Measurements from ENCODE around the gene SLC5A12.

Gene SLC5A12, protein sequence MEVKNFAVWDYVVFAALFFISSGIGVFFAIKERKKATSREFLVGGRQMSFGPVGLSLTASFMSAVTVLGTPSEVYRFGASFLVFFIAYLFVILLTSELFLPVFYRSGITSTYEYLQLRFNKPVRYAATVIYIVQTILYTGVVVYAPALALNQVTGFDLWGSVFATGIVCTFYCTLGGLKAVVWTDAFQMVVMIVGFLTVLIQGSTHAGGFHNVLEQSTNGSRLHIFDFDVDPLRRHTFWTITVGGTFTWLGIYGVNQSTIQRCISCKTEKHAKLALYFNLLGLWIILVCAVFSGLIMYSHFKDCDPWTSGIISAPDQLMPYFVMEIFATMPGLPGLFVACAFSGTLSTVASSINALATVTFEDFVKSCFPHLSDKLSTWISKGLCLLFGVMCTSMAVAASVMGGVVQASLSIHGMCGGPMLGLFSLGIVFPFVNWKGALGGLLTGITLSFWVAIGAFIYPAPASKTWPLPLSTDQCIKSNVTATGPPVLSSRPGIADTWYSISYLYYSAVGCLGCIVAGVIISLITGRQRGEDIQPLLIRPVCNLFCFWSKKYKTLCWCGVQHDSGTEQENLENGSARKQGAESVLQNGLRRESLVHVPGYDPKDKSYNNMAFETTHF

DNA sequence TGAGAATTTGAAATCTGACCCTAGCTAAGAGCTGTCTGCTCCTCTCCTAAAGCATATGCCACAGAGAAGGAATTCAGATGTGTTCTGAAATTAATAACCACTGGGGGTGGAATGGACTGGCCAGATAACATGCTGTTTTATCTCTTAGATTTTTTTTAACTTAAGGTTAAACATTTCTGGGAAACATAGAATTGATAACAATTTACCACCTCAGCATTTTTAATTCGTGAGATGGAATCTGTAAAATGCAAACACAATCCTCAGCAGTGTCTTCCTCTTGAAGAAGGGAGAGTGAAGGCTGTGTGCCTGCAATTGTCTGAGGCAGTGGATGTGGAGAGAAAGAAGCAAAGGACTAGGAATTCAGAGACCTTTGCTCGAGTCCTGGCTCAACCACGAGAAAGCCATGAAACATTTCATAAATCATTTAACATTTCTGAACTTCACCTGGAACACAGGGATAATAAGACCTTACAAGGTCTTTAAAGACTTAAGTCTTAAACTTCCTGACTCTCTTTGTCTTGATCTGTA, at the start of gene SLC5A12:
Gene SLC5A12, minus strand, starts transcription at position 113 of the 528 bp plus-strand sequence. CDS start 346 bp downstream, outside the sequence.
- DNase-seq (ENCODE audit: low read depth) = no peak

DNA sequence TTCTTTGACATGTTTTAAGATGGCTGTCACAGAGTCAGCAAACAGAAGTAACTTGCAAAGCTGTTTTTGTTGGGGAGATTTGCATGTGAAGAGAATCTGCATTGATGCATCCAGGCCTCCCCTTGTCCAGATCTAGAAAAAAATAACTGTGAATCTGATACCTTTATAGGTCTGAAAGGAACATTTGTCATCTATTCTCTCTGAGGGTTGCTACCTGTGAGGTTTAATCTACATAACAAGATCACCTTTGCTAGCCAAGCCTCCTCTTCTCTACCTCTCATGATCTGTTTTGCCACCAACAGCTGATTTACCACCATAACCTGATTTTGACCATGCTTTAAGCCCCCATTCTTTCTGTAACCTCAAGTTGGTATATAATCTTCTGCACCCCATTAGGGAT, 47.2 kb upstream of the SLC5A12 start:
- no peak for DNase-seq (ENCODE audit: low read depth)

DNA sequence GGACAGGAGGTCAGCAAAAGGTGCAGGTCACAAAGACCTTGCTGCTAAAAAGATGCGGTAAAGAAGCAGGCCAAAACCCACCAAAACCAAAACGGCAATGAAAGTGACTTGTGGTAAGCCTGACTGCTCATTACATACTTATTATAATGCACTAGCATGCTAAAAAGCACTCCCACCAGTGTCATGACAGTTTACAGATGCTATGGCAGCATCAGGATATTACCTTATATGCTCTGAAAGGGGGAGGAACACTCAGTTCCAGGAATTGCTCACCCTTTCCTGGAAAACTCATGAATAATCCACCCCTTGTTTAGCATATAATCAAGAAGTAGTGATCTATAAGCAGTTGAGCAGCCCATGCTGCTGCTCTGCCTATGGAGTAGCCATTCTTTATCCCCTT, 45.2 kb upstream of the SLC5A12 start:
- DNase-seq (ENCODE audit: low read depth) = no peak

DNA sequence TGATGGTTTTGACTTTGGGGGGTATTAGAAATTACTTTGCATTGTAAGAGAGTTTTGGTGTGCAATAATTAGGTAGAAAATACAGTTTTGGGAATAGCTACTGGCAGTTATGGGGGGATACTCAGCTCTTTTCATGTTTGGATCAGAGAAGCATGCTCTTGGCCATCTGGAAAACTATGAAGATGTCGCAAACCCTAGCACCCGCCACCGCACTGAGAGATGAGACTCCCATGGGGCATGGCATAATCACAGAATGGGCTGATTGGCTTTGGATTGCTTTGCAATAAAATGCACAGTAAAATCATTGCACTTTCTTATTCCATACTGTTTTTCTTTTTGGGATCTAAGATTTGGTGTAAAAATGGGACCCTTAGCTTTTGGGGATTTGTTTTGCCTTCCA, 43.5 kb upstream of the SLC5A12 start:
- DNase-seq (ENCODE audit: low read depth) = no peak

DNA sequence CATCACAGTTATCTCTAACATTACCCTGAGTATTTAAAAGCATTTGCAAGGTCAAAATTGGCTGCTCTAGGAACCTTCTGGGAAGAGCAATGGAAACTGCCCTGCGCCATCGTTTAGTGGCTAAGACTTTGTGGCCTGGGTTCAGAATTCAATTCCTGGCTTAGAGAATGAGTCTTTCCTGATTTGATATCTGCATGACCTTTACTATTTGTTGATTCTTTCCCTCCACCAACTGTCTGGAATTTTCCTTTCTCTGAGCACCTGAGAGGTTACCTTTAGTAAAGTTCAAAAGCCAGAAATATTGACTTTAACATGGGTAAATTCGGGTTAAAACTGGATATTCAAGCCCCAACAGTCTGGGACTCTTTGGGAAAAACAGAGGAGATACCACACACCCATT, 43.0 kb upstream of the SLC5A12 start:
- DNase-seq (ENCODE audit: low read depth) = no peak

DNA sequence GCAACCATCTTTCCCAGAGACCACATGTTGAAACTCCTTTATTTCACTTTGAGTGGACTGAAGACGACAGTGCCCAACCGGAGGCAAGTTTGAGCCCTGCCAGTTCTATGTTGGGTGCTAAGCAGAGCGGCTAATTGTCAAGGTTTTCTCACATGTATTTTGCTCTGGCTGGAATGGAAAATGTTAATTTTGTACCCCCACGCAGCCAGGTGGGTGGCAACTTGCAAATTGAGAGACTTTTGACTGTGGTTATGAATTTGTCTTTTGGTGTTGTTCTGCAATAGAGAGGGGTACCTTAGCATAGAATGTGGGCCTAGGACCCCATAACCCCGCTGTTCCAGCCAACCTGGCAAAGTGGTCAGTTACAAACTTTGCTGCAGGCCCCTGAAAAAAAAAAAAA, 42.5 kb upstream of the SLC5A12 start:
- no peak for DNase-seq (ENCODE audit: low read depth)

DNA sequence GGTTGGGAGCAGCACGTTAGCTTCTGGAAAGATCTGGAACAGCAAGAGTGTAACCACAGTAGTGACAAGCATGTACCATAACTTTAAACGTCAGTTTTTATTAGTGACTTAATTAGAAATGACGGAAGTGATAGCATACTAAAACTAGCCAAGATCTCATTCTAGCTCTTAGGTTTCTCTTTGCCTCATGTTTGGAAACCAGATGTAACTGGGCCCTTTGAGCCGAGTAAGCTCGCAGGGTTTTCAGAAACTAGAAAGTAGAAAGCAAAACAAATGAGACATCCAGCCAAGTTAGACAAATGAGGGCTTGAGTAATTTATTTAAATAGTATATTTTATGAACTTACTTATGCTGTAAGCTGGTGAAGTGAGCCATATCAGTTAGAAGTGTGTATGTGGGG, 40.2 kb upstream of the SLC5A12 start:
- DNase-seq (ENCODE audit: low read depth) = no peak

DNA sequence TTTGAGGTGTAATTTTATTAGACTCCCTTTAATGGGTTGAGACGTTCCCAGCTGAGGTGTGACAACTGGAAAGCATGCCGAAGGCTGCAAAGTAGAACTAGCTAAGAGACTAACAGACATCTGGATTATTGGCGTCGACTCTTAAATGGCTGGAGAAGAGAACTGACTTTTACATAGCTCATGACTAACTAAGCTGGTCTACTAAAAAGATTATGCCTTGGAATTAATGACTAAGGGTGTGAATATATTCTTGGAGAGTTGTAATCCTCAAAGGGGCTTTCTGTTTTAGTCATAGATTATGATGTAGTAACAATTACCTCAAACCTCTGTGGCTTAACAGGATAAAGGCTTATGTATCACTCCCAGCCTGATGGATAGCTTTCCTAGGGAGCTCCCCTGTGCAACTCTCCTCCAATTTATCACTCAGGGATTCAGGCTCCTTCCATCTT, 39.5 kb upstream of the SLC5A12 start:
- no peak for DNase-seq (ENCODE audit: low read depth)

DNA sequence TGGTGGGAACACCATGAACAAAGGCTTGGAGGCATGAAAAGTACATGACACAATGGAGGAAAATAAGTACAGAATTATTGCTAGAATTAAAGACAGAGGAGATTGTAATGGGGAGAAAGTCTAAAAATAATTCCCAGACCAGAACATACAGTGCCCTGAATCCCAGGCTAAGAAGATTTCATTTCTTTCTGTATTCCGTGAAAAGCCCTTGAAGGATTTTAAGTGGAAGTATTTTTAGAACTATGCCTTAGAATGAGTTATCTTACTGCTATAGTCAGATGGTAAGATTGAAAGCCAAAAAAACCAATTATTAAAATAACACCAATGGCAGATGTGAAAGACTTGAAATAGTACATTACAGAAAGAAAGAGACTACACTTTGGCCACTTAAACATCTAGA, 36.1 kb upstream of the SLC5A12 start:
- DNase-seq (ENCODE audit: low read depth) = no peak

DNA sequence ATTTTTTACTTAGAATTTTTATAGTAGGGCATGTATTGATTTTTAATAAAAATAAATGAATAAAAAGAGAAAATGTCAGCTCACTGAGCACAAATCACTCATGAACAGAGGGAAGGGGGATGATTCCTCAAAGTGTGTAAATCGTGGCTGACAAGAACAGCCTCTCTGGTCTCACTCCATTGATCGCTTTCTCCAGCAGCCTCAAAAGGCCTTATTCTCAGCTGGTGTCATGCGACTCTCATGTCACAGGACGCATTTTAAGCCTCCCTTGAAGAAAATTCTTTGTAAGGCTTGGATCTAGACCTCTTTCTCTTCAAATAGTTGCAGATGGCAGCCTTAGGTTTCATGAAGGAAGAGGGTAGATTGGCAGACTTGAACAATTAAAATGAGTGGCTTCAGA, 33.9 kb upstream of the SLC5A12 start:
- no peak for DNase-seq (ENCODE audit: low read depth)

DNA sequence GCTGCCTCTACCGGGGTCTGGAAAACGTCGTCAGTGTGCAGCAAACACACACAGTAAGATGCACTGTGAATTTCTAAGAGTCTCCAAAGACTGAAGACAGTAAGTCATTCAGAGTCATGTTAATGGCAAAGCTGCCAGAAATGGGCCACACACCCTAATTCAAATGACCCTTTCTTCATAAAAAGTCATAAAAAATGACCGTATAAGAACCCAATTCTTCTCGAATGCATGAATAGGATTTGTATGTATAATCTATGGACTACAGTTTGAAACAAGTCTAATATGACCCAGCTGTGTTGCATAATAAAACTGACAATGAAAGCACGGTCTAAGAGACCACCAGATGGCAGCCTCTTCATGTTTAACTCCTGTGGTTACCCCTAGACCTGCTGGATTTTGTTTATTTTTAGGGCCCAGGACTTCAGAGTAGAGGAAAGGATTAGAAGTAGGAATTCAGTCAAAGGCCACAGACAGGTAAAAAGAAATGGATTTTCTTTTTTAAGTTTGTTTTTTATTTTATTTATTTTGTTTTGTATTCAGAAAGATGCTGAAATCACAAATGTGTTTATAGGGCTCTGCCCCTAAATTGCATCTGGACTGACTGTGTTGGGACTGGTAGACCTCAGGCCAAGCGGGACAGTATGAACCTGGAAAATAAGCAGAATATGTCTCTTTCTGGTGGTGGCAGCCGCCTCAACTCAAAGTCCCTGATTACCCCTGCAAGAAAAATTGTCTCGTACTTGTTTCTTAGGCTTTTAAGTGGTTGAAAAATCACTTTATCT, 32.1 kb upstream of the SLC5A12 start:
- peak; percentile 64 for DNase-seq (ENCODE audit: low read depth)

DNA sequence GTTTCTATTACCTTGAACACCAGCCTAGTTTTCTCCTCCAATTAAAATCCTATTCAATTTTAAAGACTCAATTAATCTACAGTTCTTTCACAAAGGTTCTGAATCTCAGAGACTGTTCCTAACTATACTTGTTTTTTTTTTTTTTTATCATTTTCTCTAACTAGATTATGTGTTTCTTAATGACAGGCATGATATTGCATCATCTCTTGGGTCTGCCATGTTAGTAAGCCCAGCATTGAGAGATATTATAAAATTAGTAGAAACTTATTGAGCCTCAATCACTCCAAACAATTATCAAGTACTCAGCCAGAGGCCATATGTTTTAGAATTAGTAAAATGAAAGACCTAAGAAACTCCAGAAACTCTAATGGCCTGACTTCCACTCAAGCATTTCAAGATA, 28.1 kb upstream of the SLC5A12 start:
- no peak for DNase-seq (ENCODE audit: low read depth)

DNA sequence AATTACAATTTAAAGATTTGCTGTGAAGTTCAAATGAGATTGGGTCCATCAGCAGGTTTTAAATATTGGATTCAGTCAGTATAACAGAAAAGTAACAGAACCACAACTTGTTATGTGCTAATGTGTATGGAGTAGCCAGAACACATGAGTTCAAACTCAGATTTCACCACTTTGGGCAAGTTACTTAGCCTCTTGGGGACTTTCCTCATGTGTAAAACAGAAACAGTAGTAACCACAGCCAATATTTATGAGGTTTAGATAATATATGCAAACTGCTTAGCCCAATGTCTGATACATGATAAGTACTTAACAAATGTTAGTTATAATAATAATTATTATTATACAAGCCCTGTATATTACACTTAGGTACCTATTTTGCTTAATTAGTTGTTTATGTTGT, 21.8 kb upstream of the SLC5A12 start:
- DNase-seq (ENCODE audit: low read depth) = no peak

DNA sequence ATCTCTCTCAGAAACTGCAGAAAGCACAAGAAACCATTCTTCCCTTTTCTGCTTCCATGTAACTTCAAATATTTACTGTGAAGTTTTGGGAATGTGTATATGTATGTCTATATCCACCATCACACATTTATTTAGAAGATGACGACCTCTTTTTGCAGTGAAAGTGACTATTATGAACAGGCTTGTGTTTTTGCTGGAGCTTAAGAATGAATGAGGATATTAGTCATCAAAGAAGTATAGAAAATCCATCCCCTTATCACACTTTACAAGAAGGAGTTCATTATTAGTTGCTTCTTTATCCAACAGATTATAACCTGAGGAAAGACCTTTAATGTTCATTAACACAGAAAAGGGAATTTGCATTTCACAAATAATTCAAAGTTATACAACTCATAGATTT, 21.1 kb upstream of the SLC5A12 start:
- DNase-seq (ENCODE audit: low read depth) = no peak

DNA sequence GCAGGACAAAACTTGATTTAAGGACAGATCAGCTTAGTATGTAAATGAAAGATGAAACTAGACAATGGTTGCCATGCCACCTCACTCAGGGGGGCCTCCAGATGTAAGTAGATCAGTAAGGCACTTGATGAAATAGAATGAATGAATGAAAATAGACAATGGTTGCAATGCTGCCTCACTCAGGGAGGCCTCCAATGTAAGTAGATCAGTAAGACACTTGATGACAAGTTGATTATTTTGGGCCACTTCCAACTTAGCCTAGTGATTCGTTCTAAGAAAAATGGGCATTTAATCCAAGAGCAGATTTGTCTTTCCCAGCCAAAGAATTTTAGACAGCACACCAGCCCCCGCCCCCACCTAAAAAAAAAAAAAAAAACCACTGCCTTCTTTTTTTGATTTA, 19.2 kb upstream of the SLC5A12 start:
- peak; percentile 86 for DNase-seq (ENCODE audit: low read depth)

DNA sequence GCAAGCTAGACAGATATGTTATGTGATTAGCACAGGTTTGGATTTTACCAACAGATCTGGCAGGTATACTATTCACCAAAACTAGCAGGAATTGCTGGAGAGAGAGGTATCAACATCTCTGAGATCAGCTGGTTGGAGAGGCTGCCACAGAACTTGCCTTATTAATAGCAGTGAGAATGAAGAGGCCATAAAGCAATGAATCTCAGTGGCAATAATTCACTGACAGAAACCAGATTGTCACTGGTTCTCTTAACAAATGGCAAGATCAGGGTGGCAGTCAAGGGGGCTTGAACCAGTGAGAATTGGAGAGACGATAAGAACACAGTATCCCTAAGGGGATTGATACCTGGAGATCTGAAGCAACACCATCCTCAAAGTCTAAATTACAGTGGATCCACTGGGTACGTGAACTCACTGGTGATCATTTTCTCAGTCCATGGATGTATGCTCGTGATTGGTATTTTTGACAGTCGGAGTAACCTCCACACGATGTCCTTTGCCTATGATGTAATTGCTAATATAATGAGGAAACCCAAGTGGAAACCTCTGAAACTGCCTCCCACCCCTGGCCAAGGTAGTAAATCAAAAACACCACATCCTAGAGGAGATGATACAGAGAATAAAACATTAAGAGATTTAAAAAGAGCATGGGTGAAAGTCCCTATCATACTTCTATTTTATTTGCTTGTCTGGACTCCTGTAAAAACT, 17.7 kb upstream of the SLC5A12 start:
- no peak for DNase-seq (ENCODE audit: low read depth)

DNA sequence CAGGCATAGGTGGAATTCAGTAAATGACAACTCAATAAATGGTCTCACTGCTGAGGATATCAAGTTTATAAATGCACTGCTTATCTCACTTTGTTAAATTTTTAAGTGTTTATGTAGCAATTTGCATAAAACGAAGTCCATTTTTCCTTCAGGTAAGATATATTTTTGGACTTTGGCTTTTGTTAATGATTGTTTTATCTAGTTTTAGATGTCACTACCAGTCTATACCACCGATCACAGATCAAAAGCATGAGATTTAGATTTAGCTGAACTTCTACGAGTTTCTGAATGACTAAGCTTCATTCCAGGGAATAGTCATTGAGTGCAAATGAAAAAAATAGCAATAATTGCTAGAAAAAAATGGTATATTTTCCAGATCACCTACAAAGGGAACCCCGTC, 12.8 kb upstream of the SLC5A12 start:
- DNase-seq (ENCODE audit: low read depth) = no peak

DNA sequence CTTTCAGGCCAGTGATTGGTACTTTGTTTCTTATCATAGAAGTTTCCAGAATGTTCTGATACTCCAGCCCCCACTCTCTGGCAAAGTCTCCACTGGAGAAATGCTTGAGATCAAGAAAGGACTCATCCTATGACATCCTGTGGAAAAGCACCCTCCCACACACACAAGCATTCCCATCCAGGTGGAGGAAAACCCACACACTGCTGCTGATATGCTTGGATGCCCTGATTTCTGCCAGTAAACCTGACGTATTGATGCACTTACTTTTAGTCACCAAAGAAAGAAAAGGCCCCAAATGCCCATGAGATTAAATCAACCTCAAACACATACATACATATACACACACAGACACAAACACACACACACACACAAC, 9.2 kb upstream of the SLC5A12 start:
- no peak for DNase-seq (ENCODE audit: low read depth)

DNA sequence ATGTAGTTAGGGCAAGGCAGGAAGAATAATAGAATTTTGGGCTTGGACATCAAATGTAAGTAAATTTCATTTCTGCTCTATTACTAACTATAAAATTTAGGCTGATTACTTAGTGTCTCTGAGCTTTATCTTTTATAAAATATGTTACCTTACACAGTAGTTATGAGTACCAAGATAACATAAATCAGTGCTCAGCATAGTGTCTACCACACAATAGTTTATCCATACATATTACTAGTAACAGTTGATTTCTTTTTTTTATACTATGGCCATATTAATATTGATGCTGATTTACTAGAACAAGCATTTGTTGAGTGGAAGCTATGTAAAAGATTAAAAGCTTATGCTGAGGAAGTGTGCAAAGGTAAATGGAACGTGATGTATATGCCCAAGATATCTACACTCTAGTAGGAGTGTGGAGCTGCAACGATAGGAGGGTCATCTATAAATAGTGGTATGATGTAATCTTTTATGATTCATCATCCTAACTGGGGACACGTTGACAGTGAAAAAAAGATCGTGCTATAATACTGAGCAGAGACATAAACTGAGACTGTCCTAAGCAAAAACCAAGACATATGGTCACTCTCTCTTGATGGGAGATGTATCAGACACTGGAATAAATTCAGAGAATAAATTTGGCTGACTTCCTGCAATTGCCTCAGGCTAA, 8.7 kb upstream of the SLC5A12 start:
- no peak for DNase-seq (ENCODE audit: low read depth)

DNA sequence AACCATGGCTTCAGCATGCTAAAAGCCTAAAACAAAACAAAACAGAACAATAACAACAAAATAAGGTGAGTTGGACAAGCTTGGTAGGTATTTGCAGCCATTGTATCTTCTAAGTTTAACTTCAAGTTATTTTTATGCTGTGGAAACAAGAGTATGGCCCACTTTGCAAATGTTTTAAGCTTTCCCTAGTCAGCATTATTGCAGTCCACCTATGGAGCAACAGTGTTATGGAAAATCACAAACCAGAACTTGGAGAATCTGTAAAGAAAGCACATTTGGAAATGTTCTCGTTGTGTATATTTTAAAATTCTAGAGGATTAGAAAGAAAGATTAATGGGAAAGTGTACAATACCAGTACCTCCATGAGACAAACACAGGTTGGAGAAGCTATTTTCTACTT, 7.4 kb upstream of the SLC5A12 start:
- no peak for DNase-seq (ENCODE audit: low read depth)

DNA sequence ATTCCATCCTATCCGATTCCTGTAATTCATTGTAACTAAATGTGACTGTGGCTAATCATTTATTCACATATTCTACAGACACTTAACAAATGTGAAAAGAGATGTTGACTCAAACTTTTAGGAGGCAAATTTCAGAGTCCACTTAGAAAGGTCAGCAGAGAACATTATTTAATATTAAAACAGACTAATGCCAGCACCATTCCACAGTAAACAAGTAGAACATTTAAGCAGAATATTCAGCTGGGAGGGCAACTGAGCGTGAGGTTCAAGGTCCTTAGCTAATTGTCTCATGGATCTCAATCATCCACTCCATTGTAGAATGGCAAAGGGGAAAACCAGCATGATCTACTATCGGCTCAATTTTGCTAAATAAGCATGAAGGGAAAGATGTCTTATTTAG, 5.1 kb upstream of the SLC5A12 start:
- DNase-seq (ENCODE audit: low read depth) = no peak

DNA sequence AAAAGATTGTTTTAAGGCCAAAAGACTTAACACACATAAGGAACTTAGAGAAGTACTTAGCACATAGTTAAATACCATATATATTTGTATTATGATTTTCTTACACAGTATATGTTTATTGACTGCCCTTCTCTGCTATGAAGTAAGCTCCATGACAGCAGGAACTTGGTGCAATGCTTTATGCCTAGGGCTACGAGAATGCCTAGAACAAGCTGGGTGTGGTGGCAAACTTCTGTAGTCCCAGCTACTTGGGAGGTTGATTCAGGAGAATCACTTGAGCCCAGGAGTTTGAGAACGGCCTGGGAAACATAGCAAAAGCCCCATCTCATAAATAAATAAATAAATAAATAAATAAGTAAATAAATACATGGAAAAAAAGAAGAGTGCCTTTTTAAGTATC, 1.9 kb downstream of the SLC5A12 start:
- no peak for DNase-seq (ENCODE audit: low read depth)

Measured in fibroblast of gingiva (primary cell).